H1 (cell line): ENCODE results near the gene OGDH.

Source experiments
- CHD1 ChIP-seq: IDR thresholded peaks from 2 replicates; pipeline ENCODE4 v1.6.1; 2012; ENCODE audit warnings: low read depth, low read length, improper control_type of control experiment
- CTCF ChIP-seq, 3 experiments: IDR thresholded peaks; 1 replicate in 2 of 3; 2 replicates in 1 of 3; pipeline versions ENCODE4 v1.5.1 to v1.6.1; 2011; ENCODE audit warnings: low read length in 3 of 3, mild to moderate bottlenecking in 3 of 3, inconsistent platforms in 2 of 3, low read depth in 1 of 3, moderate library complexity in 1 of 3; ENCODE audit not compliant: insufficient read depth in 1 of 3; ENCODE audit errors: control extremely low read depth in 1 of 3
- EGR1 ChIP-seq: IDR thresholded peaks from 2 replicates; pipeline ENCODE4 v1.6.1; 2011; ENCODE audit warnings: low read depth, low read length, borderline replicate concordance
- EP300 ChIP-seq, 2 experiments: IDR thresholded peaks; 1 replicate in 1 of 2; 2 replicates in 1 of 2; pipeline ENCODE4 v1.6.1; 2011 to 2012; ENCODE audit warnings: low read depth in 2 of 2, low read length in 2 of 2, mild to moderate bottlenecking in 2 of 2, borderline replicate concordance in 1 of 2, inconsistent platforms in 1 of 2, moderate library complexity in 1 of 2
- POLR2AphosphoS5 ChIP-seq: IDR thresholded peaks from 2 replicates; pipeline ENCODE4 v1.6.1; 2011; ENCODE audit warnings: low read depth, low read length
- SRF ChIP-seq: IDR thresholded peaks from 2 replicates; pipeline ENCODE4 v1.6.1; 2011; ENCODE audit warnings: mild to moderate bottlenecking, low read depth, low read length, moderate library complexity
- SUZ12 ChIP-seq: fragments of 200-600 bp; sonication (generic); IDR thresholded peaks from 2 replicates; pipeline ENCODE4 v1.6.1; 2012; ENCODE audit warnings: mild to moderate bottlenecking, inconsistent platforms, low read length, moderate library complexity, mixed read lengths
- TAF1 ChIP-seq: IDR thresholded peaks from 2 replicates; pipeline ENCODE4 v1.6.1; 2011; ENCODE audit warnings: mild to moderate bottlenecking, low read depth, low read length

GRCh38 chr7:44634187-44634838 lies 27.9 kb downstream of the OGDH start:
- TF ChIP-seq POLR2AphosphoS5 (no peak), SUZ12 (no peak), EGR1 (no peak), EP300 (IDR thresholded peaks at IDR 0.05; ENCODE audit: borderline replicate concordance in 1 of 2, low read depth in 2 of 2, low read length in 2 of 2) (no peak), CHD1 (no peak), CTCF (IDR thresholded peaks at IDR 0.05; ENCODE audit: control extremely low read depth in 1 of 3, insufficient read depth in 1 of 3, low read depth in 1 of 3, low read length in 3 of 3) (no peak), TAF1 (no peak), SRF (no peak)
